Gastroesophageal sphincter (tissue), 4 donors: ENCODE results near the gene MIOS. TPM values are rescaled to one million over a fixed set of nuclear protein-coding genes. Genes with fewer than 3 reads are reported as not detected.
"Not testable (repeated sequence)": the region's sequence is repeated elsewhere in the genome, so short reads cannot be mapped to it uniquely, and the experiment has no call there.

Source experiments
- ATAC-seq: fragments of 150-250 bp; one replicate; pipeline ENCODE4 v1.9.1; 2016; ENCODE audit warnings: mild to moderate bottlenecking, moderate library complexity
- H3K27ac ChIP-seq, 4 donors: fragments of 200-600 bp; sonication (generic) in 3 of 4; 1 replicate in 3 of 4; 2 replicates in 1 of 4; pipeline ENCODE4 v1.5.1; 2016 to 2019
- H3K27me3 ChIP-seq: fragments of 200-600 bp; sonication (generic); one replicate; pipeline ENCODE4 v1.5.1; 2019
- H3K36me3 ChIP-seq, 2 donors: fragments of 200-600 bp; sonication (generic); one replicate each; pipeline ENCODE4 v1.5.1; 2019; ENCODE audit warnings: control low read depth in 1 of 2
- H3K4me1 ChIP-seq, 3 donors: fragments of 200-600 bp; sonication (generic); 1 replicate in 2 of 3; 2 replicates in 1 of 3; pipeline ENCODE4 v1.5.1; 2016 to 2019; ENCODE audit warnings: control low read depth in 2 of 3
- H3K4me3 ChIP-seq, 2 donors: fragments of 200-600 bp; sonication (generic); one replicate each; pipeline ENCODE4 v1.5.1; 2019; ENCODE audit warnings: mild to moderate bottlenecking in 1 of 2, moderate library complexity in 1 of 2
- H3K9me3 ChIP-seq, 3 donors: fragments of 200-600 bp; sonication (generic); one replicate each; pipeline ENCODE4 v1.5.1; 2017 to 2019; ENCODE audit warnings: control low read depth in 2 of 3
- EP300 ChIP-seq: sonication (generic); formaldehyde crosslinking; IDR thresholded peaks from one replicate; pipeline ENCODE4 v1.6.1; 2017; ENCODE audit warnings: antibody characterized with exemption, mild to moderate bottlenecking
- POLR2A ChIP-seq, 2 donors: fragments of 450-650 bp; IDR thresholded peaks; one replicate each; pipeline ENCODE4 v1.6.1; 2017; ENCODE audit warnings: antibody characterized with exemption in 2 of 2, mild to moderate bottlenecking in 2 of 2, moderate library complexity in 1 of 2
- POLR2AphosphoS5 ChIP-seq: sonication (generic); formaldehyde crosslinking; IDR thresholded peaks from one replicate; pipeline ENCODE4 v1.6.1; 2017; ENCODE audit warnings: antibody characterized with exemption
- WGBS, 2 donors: methylation state at CpG; one replicate each; pipeline ENCODE4 v1.1.5; 2018; ENCODE audit warnings: low coverage in 1 of 2; 5-methylcytosine and 5-hydroxymethylcytosine counted together
- total RNA-seq, 4 donors: library from RNA; depleted of rRNA; stranded (reverse); fragments of >200 nt; gene quantifications; one replicate each; pipeline ENCODE4 v1.1.0, GENCODE V29; 2016
- TF ChIP-seq, protein P1 (sequence below), 4 experiments: fragments of 200-600 bp in 2 of 4; fragments of 450-650 bp in 2 of 4; sonication (generic) in 1 of 4; IDR thresholded peaks; one replicate each; pipeline ENCODE4 v1.5.1; 2017 to 2019; ENCODE audit warnings: antibody characterized with exemption in 4 of 4, mild to moderate bottlenecking in 2 of 4, moderate library complexity in 2 of 4

The MIOS gene
- total RNA-seq, 4 donors from 2014 or later = 24.2 to 40.3 (median 31.5) TPM

DNA sequence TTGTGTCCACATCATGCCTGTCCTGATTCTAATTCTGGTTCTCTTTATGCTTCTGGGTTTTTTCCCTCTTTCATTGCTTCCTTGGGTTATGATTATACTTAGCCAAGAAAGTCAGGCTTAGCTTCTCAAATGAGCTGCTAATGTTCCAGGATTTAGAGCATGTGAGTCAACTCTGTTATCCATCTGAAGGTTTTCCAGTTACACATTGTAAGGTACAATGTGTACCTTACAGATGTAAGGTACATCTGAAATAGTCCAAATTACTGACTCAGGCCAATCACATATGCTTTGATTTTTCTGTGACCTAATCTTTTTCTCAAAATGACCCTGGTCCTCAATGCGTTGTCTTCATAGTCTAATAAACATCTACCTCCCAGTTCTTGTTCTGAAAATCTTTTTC, 13.3 kb upstream of the MIOS start:
- Histone ChIP-seq H3K27me3 (no peaks in the 10 kb centered on the region), H3K9me3 (no peaks in the 10 kb centered on the region), H3K27ac (no peak overlapping the region), H3K4me1 (no peaks in the 10 kb centered on the region), H3K4me3 (no peak overlapping the region), H3K36me3 (peaks cover 0 to 22% of the 10 kb centered on the region in 2 donors)
- no peak for ATAC-seq
- 81 to 87% methylated on average over 1 of the region's 1 CpG for WGBS, 2 donors
- TF ChIP-seq EP300 (no peak), POLR2A (IDR thresholded peaks at IDR 0.05) (no peak), POLR2AphosphoS5 (peak; percentile 61)
- TF ChIP-seq, protein P1, sequence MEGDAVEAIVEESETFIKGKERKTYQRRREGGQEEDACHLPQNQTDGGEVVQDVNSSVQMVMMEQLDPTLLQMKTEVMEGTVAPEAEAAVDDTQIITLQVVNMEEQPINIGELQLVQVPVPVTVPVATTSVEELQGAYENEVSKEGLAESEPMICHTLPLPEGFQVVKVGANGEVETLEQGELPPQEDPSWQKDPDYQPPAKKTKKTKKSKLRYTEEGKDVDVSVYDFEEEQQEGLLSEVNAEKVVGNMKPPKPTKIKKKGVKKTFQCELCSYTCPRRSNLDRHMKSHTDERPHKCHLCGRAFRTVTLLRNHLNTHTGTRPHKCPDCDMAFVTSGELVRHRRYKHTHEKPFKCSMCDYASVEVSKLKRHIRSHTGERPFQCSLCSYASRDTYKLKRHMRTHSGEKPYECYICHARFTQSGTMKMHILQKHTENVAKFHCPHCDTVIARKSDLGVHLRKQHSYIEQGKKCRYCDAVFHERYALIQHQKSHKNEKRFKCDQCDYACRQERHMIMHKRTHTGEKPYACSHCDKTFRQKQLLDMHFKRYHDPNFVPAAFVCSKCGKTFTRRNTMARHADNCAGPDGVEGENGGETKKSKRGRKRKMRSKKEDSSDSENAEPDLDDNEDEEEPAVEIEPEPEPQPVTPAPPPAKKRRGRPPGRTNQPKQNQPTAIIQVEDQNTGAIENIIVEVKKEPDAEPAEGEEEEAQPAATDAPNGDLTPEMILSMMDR (IDR thresholded peaks at IDR 0.05) = no peak

DNA sequence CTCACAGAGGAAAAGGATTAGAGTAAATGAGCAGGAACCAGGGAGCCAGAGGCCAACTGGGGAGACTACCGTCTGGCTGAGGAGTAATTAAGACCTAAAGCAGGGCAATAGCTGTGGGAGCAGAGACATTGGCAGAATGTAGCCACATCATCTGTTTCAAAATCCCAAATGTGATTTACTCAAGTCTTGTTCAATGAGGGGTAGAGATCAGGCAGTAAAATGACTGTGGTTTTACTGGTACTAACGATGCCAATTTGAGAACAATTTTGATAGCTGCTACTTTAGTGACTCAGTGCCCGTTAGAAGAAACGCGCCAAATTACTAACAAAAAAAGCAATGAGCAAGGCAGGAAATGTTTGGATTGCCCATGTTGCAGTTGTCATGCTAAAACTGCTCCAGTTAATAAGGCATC, 12.7 kb upstream of the MIOS start:
- H3K27ac ChIP-seq = no peak overlapping the region
- H3K27me3 ChIP-seq = no peaks in the 10 kb centered on the region
- no peak overlapping the region for H3K4me3 ChIP-seq
- TF ChIP-seq POLR2A (IDR thresholded peaks at IDR 0.05) = no peak
- no peak for TF ChIP-seq POLR2AphosphoS5
- TF ChIP-seq EP300 = no peak
- TF ChIP-seq, protein P1 (IDR thresholded peaks at IDR 0.05) = no peak
- H3K4me1 ChIP-seq = no peaks in the 10 kb centered on the region
- no peak for ATAC-seq
- H3K9me3 ChIP-seq = no peaks in the 10 kb centered on the region
- peaks cover 0 to 22% of the 10 kb centered on the region in 2 donors for H3K36me3 ChIP-seq
- 80 to 86% methylated on average over 5 of the region's 5 CpGs for WGBS, 2 donors

DNA sequence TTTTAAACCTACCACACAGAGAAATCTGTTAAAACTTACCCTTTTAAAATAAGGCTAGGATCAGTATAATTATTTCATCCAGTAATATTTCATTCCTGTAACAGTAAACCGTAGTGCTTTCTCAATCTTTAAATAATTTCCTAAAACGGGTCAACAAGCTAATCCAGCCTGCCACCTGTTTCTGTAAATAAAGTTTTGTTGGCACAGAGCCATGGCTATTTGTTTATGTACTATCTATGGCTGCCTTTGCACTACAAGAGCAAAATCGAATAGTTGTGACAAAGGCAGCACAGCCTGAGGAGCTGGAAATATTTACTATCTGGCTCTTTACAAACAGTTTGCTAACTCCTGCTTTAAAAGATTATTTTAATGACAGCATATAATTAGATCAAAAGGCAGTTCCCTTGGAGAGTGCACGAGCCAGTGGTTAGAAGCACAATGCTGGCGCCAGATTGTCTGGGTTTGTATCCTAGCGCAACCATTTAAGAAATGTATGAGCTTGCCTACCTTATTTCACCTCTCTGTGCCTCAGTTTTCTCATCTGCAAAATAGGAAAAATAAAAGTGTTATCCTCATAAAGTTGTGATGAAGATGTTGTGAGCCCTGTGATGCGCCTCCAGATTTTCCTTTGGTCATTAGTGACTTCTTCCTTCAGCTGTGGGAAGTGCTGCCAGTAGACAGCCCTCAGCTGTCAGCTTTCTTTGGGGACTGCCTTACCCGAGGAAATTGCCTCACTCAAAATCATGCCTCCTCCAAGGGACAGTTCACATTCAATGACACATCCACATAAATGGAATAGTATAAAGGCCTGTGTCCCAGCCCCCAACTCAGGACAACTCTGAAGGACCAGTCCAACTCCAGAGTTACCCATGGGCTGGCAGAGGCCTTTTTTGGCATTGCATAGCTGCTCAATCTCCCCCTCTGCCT, 11.8 kb upstream of the MIOS start:
- no peak for TF ChIP-seq POLR2A (IDR thresholded peaks at IDR 0.05)
- TF ChIP-seq EP300 = no peak
- TF ChIP-seq, protein P1 (IDR thresholded peaks at IDR 0.05) = no peak
- no peak for TF ChIP-seq POLR2AphosphoS5
- H3K4me1 ChIP-seq = no peaks in the 10 kb centered on the region
- peaks cover 0 to 4% (median 0%) of the 10 kb centered on the region in 3 donors for H3K9me3 ChIP-seq
- H3K27me3 ChIP-seq = no peaks in the 10 kb centered on the region
- no peak overlapping the region for H3K27ac ChIP-seq
- ATAC-seq = no peak
- WGBS, 2 donors = 52 to 59% methylated on average over 6 of the region's 8 CpGs
- H3K36me3 ChIP-seq = peaks cover 0 to 22% of the 10 kb centered on the region in 2 donors
- H3K4me3 ChIP-seq = no peak overlapping the region

DNA sequence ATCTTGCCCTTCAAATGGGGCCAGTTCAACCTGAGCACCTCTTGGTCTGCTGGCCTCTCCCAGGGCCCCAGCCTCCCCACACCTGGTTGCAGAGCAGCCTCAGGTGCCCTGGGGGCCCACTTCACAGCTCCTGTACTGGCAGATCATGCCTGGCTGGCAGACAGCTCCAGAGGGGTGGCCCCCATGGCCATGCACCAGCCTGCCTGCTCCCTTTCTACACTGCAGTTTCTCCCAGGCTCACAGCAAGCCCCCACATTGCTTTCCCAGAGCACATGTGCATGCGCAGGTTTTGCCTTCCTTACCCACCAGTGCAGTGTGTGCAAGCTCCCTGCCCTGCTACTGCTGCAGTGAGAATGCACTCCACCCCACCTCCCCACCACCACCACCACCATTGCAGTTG, 9.8 kb upstream of the MIOS start:
- Histone ChIP-seq H3K27me3 (no peaks in the 10 kb centered on the region), H3K4me1 (no peaks in the 10 kb centered on the region), H3K4me3 (no peak overlapping the region), H3K9me3 (peaks cover 0 to 4% (median 0%) of the 10 kb centered on the region in 3 donors), H3K36me3 (peaks cover 0 to 23% of the 10 kb centered on the region in 2 donors), H3K27ac (no peak overlapping the region)
- WGBS, 2 donors = 100% methylated on average over 1 of the region's 1 CpG; no CpG with 5 or more reads in 1 of the 2 donors
- no peak for ATAC-seq
- TF ChIP-seq POLR2AphosphoS5 (no peak), POLR2A (IDR thresholded peaks at IDR 0.05) (no peak), EP300 (no peak)
- TF ChIP-seq, protein P1 (IDR thresholded peaks at IDR 0.05) = no peak

DNA sequence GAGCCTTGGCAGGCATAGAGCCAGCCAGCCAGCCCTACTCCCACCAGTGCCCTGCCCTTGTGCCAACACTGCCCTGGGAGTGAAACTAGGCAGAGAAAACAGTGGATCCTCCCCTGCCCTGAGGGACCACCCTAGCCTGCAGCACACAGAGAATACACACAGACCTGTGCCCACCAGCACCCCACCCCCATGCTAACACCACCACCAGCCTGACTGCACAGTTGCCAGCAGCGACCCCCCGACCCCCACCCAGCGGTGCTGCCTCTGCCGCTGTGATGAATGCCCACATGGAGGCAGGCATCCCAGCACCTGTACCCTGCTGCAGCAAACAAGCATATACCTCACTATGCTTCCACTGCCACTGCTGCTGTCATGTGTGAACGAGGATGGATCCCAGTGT, 9.4 kb upstream of the MIOS start:
- no peak for TF ChIP-seq EP300
- no peak for TF ChIP-seq POLR2AphosphoS5
- TF ChIP-seq POLR2A (IDR thresholded peaks at IDR 0.05) = no peak
- 100% methylated on average over 3 of the region's 5 CpGs; no CpG with 5 or more reads in 1 of the 2 donors for WGBS, 2 donors
- ATAC-seq = no peak
- H3K27ac ChIP-seq = no peak overlapping the region
- H3K36me3 ChIP-seq = peaks cover 0 to 19% of the 10 kb centered on the region in 2 donors
- H3K4me1 ChIP-seq = no peaks in the 10 kb centered on the region
- H3K4me3 ChIP-seq = no peak overlapping the region
- peaks cover 0 to 4% (median 0%) of the 10 kb centered on the region in 3 donors for H3K9me3 ChIP-seq
- no peaks in the 10 kb centered on the region for H3K27me3 ChIP-seq

DNA sequence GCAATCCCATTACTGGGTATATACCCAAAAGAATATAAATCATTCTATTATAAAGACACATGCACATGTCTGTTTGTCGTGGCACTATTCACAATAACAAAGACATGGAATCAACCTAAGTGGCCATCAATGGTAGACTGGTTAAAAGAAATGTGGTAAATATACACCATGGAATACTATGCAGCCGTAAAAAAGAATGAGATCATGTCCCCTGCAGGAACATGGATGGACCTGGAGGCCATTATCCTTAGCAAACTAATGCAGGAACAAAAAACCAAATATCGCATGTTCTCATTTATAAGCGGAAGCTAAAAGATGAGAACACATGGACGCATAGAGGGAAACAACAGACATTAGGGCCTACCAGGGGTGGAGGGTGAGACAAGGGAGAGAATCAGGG, 5.1 kb upstream of the MIOS start:
- ATAC-seq, H3K27ac ChIP-seq, H3K9me3 ChIP-seq, H3K4me3 ChIP-seq, H3K4me1 ChIP-seq, H3K27me3 ChIP-seq: not testable (repeated sequence)
- 96 to 97% methylated on average over 4 to 5 of the region's 5 CpGs for WGBS, 2 donors
- peaks cover 0 to 19% of the 10 kb centered on the region in 2 donors for H3K36me3 ChIP-seq
